Activated T-helper 1 cell treated with Interleukin-2 at 50 U/mL for 16 hours (primary cell): ENCODE measurements around the gene AVPR1B.

Source experiments
- DNase-seq: peaks from one replicate; pipeline ENCODE4 v3.0.0-alpha.2; 2020; ENCODE audit warnings: low read depth

The AVPR1B gene

GRCh38 chr1:206112600-206113301 lies 4.4 kb downstream of the AVPR1B start:
- no peak for DNase-seq

- no peak for DNase-seq
Observed at GRCh38 chr1:206111271-206111927, 5.8 kb downstream of the AVPR1B start.

GRCh38 chr1:206110820-206111219 lies 6.4 kb downstream of the AVPR1B start:
- no peak for DNase-seq

GRCh38 chr1:206110161-206110560 lies 7.0 kb downstream of the AVPR1B start:
- no peak for DNase-seq

GRCh38 chr1:206109718-206110117 lies 7.5 kb downstream of the AVPR1B start:
- DNase-seq: no peak

GRCh38 chr1:206108635-206109034 lies 8.6 kb downstream of the AVPR1B start:
- DNase-seq: no peak

GRCh38 chr1:206107168-206107544 lies 10.0 kb downstream of the AVPR1B start:
- DNase-seq: no peak

- peak; percentile 50 for DNase-seq
Observed at GRCh38 chr1:206106328-206107167, 10.6 kb downstream of the AVPR1B start.

- no peak for DNase-seq
Observed at GRCh38 chr1:206105464-206105995, 11.7 kb downstream of the AVPR1B start.

- no peak for DNase-seq
Observed at GRCh38 chr1:206103979-206104378, 13.2 kb downstream of the AVPR1B start.

- no peak for DNase-seq
Observed at GRCh38 chr1:206102292-206102936, 14.8 kb downstream of the AVPR1B start.

- DNase-seq: no peak
Observed at GRCh38 chr1:206101351-206102045, 15.7 kb downstream of the AVPR1B start.

- no peak for DNase-seq
Observed at GRCh38 chr1:206100226-206100815, 16.9 kb downstream of the AVPR1B start.

- no peak for DNase-seq
Observed at GRCh38 chr1:206098242-206098919, 18.8 kb downstream of the AVPR1B start.

GRCh38 chr1:206097381-206097780 lies 19.8 kb downstream of the AVPR1B start:
- no peak for DNase-seq

- no peak for DNase-seq
Observed at GRCh38 chr1:206094024-206094423, 23.2 kb downstream of the AVPR1B start.

- no peak for DNase-seq
Observed at GRCh38 chr1:206089341-206089740, 27.8 kb downstream of the AVPR1B start.

- no peak for DNase-seq
Observed at GRCh38 chr1:206087091-206087490, 30.1 kb downstream of the AVPR1B start.

GRCh38 chr1:206083750-206084149 lies 33.4 kb downstream of the AVPR1B start:
- DNase-seq: no peak
